ENCODE measurements around the gene KLHL3. TPM values are rescaled to one million over a fixed set of nuclear protein-coding genes. Genes with fewer than 3 reads are reported as not detected.

Gene KLHL3
- total and polyA plus RNA-seq, 4 donors, result 0.91 to 8.8 (median 3.7) TPM

DNA sequence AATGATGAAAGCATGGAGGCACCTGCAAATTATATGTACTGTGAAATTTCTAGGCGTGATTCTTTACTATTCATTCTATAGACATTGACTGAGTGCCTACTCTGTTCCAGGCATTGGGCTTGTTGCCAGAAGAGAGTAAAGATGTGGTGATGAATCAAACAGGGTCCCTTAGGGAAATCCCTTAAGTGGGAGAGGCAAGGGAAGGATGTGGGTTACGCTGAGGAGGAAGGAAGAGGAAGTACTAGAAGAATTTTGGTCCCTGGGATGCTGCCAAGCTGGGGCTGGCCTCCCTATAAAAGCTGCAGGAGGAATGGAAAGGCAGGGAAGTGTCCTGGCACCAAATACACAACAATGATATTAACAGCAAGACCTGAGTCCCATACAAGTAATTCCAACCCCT lies 160.0 kb downstream of the KLHL3 start:
- no peaks in the 10 kb centered on the region for H3K36me3 ChIP-seq (ENCODE audit: control insufficient read depth in 4 of 4, insufficient read depth in 3 of 4, low read depth in 1 of 4, low read length in 3 of 4)
- no peaks in the 10 kb centered on the region for H3K9me3 ChIP-seq (ENCODE audit: control insufficient read depth in 4 of 4, low read length in 3 of 4)
- DNase-seq (ENCODE audit: low spot score), result no peak
- TF ChIP-seq TAF1 (conservative IDR thresholded peaks at IDR 0.05), result no peak
- TF ChIP-seq YY1 (IDR thresholded peaks at IDR 0.05), result no peak
- TF ChIP-seq, protein P1, sequence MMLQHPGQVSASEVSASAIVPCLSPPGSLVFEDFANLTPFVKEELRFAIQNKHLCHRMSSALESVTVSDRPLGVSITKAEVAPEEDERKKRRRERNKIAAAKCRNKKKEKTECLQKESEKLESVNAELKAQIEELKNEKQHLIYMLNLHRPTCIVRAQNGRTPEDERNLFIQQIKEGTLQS (IDR thresholded peaks at IDR 0.05), result no peak
- TF ChIP-seq HNF4G (IDR thresholded peaks at IDR 0.05), result no peak
- no peak for TF ChIP-seq CTCF (IDR thresholded peaks at IDR 0.05; ENCODE audit: low read depth, low read length, missing input control)
- TF ChIP-seq FOXA2 (IDR thresholded peaks at IDR 0.05), result no peak
- no peak for TF ChIP-seq NR2F2 (IDR thresholded peaks at IDR 0.05)
- TF ChIP-seq EGR1 (IDR thresholded peaks at IDR 0.05; ENCODE audit: low read depth in 2 of 2), result no peak
- TF ChIP-seq, protein P2, sequence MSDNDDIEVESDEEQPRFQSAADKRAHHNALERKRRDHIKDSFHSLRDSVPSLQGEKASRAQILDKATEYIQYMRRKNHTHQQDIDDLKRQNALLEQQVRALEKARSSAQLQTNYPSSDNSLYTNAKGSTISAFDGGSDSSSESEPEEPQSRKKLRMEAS (IDR thresholded peaks at IDR 0.05), result no peak
- TF ChIP-seq GABPA (IDR thresholded peaks at IDR 0.05 in 1 of 2, conservative IDR thresholded peaks at IDR 0.05 in 1 of 2), result no peak
- no peak for TF ChIP-seq HNF4A (conservative IDR thresholded peaks at IDR 0.05)
- no peak for TF ChIP-seq SP1 (IDR thresholded peaks at IDR 0.05)
- no peak for TF ChIP-seq RXRA (IDR thresholded peaks at IDR 0.05)
- TF ChIP-seq, protein P3, sequence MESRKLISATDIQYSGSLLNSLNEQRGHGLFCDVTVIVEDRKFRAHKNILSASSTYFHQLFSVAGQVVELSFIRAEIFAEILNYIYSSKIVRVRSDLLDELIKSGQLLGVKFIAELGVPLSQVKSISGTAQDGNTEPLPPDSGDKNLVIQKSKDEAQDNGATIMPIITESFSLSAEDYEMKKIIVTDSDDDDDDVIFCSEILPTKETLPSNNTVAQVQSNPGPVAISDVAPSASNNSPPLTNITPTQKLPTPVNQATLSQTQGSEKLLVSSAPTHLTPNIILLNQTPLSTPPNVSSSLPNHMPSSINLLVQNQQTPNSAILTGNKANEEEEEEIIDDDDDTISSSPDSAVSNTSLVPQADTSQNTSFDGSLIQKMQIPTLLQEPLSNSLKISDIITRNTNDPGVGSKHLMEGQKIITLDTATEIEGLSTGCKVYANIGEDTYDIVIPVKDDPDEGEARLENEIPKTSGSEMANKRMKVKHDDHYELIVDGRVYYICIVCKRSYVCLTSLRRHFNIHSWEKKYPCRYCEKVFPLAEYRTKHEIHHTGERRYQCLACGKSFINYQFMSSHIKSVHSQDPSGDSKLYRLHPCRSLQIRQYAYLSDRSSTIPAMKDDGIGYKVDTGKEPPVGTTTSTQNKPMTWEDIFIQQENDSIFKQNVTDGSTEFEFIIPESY (IDR thresholded peaks at IDR 0.05), result no peak
- no peak for TF ChIP-seq REST (IDR thresholded peaks at IDR 0.05)
- no peak for TF ChIP-seq JUND (IDR thresholded peaks at IDR 0.05)
- TF ChIP-seq RAD21 (IDR thresholded peaks at IDR 0.05), result no peak
- TF ChIP-seq FOXA1 (IDR thresholded peaks at IDR 0.05), result no peak
- no peaks in the 10 kb centered on the region for H3K27me3 ChIP-seq (ENCODE audit: control insufficient read depth in 4 of 4, insufficient read depth in 4 of 4, low read length in 3 of 4)
- H3K4me3 ChIP-seq (ENCODE audit: low read depth in 1 of 3, low read length in 3 of 3), result no peak overlapping the region
- WGBS, result 54% methylated on average over 2 of the region's 2 CpGs
- no peaks in the 10 kb centered on the region for H3K4me1 ChIP-seq (ENCODE audit: control insufficient read depth in 4 of 4, insufficient read depth in 4 of 4, low read length in 3 of 4)
- no peak overlapping the region for H3K9ac ChIP-seq (ENCODE audit: low read depth in 1 of 2, low read length in 2 of 2)
- H3K27ac ChIP-seq (ENCODE audit: low read depth in 1 of 2, low read length in 2 of 2), result no peak overlapping the region

Data from liver (tissue), 9 donors.